Activated CD4-positive, alpha-beta T cell treated with anti-CD3 and anti-CD28 coated beads for 4 hours (primary cell): ENCODE measurements around the gene STRA8.

Source experiments
- DNase-seq, 2 donors: peaks; one replicate each; pipeline ENCODE4 v3.0.0-alpha.2; 2020

The STRA8 gene

GRCh38 chr7:135239263-135239662 is 5.6 kb downstream of the STRA8 start:
- DNase-seq: no peak

DNA sequence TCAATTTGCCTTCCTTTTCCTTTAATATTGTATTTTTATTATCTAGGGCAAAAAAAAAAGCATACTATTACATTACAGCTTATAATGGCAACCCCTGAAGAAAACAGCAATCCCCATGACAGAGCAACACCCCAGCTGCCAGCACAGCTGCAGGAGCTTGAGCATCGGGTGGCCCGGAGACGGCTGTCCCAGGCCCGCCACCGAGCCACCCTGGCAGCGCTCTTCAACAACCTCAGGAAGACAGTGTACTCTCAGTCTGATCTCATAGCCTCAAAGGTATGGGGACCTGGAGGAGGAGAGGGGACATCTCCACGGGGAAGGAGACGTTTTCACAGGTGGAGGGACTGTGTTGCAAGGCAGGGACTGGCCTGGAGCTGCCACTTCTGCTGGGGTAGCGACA is 6.8 kb downstream of the STRA8 start:
- DNase-seq: no peak

DNA sequence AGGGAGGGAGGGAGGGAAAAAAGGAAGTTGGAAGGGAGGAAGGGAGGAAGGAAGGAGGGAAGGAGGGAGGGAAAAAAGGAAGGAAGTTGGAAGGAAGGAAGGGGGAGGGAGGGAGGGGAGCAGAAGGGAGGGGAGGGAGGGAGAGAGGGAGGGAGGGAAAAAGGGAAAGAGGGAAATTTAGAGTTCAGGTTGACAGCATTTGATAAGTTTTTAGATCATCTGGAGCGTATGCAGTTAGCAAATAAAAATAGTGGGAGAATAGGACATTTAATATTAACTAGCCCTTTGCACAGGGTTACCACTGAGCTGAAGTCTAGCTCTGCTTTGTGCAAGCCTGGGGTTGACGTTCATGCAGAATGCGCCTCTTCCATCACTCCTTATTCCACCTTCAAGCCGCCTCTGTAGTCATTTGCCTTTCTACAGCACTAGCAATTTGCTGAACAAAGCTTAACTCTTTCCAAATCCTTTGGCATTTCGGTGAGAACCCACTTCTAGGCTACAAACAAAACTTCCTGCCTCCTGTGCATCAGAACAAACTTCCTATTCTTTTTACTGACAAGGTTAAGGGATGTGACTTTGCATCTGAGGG is 8.6 kb downstream of the STRA8 start:
- DNase-seq: no peak

DNA sequence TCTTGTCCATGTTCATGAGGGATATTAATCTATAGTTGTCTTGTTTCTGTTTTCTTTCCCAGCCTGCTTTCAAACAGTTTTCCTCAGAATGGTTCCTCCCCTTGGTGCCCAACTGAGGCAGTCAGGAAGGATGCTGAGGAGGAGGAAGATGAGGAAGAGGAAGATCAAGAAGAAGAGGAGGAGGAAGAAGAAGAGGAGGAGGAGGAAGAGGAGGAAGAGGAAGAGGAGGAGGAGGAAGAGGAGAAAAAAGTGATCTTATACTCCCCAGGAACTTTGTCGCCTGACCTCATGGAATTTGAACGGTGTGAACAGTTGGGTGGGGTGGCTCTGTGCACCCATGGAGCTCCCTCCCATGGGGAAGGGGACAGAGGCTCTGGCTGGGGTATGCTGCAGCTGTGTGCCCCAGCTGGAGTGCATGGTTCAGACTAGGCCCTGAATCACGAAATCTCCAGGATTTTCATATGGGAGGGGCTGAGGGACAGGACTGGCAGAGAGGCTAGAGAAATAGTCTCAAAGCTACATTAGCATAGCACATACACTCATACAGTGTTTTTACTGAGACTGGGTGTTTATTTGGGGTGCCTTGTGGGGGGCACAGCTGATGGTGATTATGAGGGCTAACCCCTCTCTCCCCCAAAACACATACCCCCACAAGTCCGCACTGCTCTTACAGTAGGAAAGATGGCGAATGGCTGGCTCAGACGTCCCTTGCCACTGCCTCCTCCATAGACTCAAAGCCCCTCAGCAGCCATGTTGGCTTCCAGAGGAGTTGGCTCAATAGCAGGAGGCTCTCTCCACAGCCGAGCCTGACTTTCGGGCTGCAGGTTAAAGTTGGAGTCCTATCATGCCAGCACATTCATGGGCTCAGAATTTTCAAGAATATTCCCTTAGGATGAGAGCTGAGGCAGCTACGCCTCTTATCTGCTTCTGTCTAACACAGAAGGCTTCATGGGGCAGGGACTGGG is 11.9 kb downstream of the STRA8 start:
- DNase-seq: no peak

DNA sequence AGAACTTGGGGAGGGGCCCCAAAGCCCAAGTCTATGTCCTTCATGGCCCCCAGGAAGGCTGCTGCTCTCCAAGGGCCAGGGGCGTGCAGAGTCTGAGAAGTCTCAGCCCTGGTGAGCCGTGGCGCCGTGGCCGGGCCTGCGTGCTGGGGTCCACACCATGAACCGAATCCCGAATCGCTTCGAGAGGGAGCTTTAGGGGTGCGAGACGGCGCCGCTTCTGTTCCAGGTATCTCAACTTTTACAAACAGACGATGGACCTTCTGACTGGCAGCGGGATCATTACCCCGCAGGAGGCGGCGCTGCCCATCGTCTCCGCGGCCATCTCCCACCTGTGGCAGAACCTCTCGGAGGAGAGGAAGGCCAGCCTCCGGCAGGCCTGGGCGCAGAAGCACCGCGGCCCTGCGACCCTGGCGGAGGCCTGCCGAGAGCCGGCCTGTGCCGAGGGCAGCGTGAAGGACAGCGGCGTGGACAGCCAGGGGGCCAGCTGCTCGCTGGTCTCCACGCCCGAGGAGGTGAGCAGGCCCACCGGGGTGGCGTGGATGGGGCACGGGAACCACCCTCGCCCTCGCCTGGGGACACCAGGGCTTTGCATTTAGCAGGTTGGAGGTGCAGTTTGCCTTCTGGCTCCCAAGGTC is 12.7 kb downstream of the STRA8 start:
- DNase-seq: no peak

DNA sequence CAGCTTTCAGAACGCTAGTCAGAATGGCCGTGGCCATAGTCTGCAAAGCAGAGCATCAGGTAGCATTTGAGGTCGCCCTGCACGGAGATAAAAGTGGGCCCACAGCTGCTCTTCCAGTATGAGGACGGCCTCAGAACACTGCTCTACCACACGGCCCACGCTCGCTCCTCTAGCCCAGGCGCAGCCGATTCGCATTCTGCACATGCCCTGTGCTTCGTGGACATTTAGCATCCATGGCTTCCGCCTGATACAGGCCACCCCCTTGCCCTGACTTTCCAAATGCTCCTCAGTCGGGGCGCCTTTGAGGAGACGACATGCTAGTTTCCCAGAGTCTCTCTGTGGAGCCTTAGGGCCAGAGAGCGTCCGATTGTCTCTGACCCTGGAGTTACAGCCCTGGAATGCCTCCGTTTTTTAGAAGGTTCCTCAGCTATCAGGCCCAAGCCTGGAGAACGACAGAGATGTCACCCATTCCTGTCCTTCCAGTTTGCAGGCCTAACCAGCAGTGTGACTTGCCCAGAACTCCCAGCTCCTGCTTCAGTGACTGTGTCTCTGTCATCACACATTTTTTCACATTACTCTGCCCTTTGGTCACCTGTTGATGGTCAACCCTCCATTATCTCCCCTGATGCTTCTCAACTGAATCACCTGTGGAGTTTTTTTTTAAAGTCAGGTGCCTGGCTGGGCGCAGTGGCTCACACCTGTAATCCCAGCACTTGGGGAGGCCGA is 14.3 kb downstream of the STRA8 start:
- no peak for DNase-seq

- DNase-seq: no peak
Measured at GRCh38 chr7:135248546-135248945, 14.9 kb downstream of the STRA8 start.

DNA sequence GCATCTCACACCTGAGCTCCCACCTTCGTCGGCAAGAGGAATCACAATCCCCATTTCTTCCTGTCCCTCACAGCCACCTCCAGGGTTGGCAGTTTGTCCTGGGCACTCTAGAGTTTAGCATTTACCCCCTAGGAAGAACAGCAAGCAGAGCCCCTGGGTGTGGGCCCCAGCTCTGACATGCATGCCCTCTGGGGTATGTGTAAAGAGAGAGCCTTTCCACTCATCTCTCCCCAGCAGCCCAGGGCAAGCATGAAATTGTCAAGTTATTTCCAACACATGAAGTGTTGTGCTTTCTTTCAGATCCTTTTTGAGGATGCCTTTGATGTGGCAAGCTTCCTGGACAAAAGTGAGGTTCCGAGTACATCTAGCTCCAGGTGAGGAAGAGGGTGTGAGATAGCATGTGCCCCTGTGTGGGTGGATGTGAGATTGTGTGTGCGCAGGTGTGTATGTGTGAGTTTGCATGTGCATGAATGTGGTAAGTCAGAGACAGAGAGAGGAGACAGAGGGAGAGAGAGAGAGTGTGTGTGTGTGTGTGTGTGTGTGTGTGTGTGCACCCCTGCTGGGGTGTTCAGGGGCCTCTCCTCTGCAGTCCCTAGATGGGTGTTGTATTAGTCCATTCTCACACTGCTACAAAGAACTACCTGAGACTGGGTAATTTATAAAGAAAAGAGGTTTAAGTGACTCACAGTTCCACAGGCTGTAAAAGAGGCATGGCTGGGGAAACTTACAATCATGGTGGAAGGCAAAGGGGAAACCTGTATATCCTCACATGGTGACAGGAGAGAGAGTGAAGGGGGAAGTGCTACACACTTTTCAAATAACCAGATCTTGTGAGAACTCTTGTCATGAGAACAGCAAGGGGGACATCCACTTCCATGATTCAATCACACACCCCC is 18.1 kb downstream of the STRA8 start:
- DNase-seq: no peak

DNA sequence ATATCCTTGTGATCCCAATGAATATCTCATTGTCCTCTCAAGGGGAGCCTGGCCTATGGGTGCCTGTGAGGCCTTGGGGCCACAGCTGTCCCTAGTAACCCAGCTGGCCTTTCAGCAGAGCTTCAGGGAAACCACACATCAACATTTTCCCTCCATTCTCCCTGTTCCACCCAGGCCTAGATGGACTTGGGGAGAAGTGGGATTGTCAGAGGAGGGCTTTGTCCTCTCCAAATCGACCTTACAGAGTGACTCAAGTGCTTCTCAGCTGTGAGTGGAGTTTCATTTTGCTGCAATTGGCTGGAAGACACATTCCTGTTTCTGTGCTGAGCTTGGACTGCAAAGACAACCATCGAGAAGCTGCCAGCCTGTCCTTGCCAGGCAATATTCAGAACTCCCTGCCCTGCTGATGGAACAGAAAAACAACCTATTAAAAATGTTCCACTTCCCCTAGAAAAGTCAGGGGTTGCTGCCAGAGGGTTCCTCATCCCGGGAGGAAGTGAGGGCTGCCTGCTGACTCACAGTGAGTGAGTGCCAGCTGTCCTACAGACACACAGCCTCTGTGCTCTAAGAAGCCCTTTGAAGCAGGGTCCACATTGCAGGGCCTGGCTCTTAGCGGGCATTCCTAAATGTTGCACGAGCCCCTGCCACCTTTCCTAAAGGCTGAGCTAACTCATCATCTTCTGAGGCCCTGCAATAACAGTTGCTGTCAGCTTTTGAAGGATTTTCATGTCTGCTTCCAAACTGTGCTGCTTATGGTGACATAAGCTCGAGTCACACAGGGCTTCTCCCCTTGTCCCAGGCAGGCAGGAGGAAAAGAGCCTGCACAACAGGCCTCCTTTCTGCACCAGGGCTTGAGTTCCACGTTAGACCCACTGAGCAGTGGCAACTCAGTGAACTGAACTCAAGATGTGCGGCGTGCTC is 20.5 kb downstream of the STRA8 start:
- no peak for DNase-seq

DNA sequence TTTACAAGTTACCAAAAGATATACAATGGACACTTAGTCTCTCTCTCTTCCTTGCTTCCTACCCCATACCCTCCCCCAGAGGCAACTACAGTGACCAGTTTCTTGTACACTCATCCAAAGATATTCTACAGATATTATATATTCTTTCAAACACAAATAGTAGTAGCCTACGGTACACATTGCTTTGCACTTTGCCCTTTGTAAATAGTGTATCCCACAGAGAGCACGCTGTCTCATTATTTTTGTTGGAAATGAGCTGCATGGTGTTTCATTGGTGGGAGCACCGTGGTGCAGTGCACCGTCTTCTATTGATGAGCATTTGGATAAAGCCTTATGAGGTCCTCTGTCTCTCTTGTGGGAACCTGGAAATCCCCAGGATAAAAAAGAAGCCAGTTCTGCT is 24.2 kb downstream of the STRA8 start:
- DNase-seq: no peak

DNA sequence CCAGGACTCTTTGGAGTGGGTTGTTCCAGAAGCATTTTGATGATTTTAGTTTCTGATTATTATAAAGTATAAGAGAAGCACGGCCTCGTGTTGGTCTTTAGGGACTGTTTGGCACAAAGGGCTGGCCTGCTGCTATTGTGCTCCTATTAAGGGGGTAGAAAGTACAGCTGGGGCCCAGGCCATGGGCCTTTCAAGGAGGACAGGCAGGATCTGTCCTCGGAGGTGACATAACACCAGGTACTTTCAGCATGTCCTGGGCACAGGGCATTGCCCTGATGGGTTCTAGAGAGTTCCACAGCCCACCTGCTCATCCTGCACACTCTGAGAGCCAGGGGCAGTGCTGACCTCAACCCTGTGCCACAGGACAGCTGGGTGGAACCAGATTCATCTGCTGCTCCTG is 24.9 kb downstream of the STRA8 start:
- DNase-seq: no peak

- DNase-seq: no peak
Measured at GRCh38 chr7:135259702-135260101, 26.1 kb downstream of the STRA8 start.

DNA sequence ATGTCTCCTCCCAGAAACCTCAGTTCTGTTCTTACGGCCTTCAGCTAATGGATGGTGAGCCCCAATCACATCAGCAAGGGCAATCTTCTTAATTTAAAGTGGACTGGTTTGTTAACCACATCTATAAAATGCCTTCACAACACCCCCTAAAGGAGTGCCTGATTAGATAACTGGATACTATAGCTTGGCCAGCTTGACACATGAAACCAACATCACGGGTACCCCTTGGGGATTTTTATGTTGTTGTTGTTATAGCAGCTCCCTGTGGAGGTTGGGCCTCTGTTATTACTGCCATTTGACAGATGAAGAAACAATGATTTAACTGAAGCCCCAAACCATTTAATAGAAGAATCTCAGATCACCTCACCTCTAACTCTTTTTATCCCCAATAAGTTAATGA is 26.8 kb downstream of the STRA8 start:
- DNase-seq: no peak

DNA sequence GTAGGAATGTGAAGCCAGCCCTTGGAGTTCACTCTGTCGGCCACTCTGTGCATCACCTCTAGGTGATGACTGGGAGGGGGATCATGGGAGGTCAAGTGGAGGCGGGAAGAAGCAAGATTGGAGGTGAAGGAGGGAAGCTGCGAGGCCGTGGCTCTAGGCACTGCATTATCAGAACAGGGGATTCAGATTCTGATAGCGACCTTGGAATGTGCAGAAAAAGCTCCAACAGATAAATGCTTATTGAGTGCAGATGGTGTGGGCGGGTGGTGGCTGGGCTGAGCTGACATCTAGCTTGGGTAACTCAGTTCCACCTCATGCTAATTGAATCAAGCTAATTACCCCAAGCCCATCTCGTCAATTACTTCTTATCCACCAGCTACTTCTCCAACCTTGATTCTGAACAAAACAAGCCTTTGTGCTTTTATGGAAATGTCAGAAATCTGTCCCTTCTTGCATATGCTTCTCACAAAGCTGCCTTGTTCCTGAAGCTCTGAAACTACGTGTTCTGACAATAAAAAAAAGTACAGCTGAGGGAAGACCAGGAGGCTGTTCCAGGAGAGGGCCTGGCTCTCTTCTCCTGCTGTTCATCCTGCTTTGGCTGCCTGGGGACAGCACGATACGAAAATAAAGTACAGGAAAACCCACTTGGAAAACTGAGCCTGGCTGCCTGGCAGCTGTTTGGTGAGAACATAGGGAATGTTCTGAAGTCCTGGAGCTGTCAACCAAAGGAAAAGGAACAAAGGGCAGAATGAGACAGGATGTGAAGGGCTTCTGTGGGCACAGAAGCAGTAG is 27.5 kb downstream of the STRA8 start:
- DNase-seq: no peak

DNA sequence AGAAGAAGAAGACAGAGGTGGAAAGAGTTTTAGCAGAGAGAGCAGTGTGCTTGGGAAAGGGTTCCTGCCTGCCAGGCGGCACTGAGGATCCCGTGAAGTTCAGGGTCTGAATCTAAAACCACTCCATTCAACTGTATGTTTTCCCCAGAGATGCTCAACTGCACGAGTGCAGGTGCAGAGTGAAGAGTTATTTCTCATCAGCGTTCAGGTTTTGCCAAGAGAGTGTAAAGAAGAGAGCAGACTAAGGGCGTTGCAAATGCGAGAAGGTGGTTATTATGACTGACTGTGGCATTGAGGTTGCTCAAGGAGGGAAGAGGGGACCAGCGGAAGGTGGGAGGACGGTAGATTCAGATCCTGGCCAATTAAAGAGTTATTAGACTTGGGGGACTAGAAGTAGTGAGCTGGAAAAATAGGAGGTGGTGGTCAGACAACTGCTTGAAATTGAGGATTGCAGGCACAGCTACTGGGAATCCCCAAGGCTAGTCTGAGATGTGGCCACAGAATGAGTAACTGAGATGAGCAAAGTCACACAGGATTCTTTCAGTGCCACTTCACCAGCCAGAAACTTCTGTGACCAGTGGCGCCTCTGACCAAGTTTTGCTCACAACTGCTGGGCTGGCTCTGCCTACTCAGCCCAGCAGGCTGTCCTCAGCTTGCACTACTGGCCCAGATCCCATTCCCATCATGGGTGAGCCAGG is 29.1 kb downstream of the STRA8 start:
- no peak for DNase-seq

DNA sequence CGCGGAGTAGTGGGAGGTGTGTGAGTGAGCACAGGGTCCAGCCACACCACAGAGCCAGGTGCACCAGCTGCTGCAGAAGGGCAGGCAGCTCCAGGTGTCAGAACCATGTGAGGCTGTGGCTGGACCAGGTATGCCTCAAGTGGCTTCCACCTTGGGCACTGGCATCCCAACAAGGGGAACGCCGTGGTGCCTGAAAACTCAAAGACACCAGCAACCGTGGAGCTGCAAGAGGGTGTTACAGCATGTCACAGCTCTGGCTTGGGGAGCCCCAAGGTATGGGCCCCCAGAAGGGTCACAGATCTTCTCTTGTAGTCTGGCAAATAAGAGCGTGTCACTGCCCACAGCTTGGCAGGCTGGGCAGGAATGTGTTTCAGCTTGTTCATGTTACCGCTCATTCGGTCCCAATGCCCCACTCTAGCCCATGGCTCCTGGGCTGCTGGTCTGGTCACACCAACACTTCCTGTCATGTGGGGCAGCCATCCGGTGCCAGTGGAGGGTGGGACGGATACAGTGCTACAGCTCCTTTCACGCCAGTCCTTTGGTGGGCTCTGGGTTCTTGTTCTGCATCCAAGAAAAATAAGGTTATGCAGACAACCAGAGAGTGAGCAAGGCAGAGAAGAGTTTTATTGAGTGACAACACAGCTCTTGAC is 29.8 kb downstream of the STRA8 start:
- no peak for DNase-seq

GRCh38 chr7:135265637-135266036 is 32.0 kb downstream of the STRA8 start:
- DNase-seq: no peak

- DNase-seq: no peak
Measured at GRCh38 chr7:135269921-135270320, 36.3 kb downstream of the STRA8 start.
